ENCODE measurements around the gene BCL2. TPM values are rescaled to one million over a fixed set of nuclear protein-coding genes. Genes with fewer than 3 reads are reported as not detected.

BCL2 gene
- total RNA-seq, 1 experiment from 2014 or later = 1.5 TPM

DNA sequence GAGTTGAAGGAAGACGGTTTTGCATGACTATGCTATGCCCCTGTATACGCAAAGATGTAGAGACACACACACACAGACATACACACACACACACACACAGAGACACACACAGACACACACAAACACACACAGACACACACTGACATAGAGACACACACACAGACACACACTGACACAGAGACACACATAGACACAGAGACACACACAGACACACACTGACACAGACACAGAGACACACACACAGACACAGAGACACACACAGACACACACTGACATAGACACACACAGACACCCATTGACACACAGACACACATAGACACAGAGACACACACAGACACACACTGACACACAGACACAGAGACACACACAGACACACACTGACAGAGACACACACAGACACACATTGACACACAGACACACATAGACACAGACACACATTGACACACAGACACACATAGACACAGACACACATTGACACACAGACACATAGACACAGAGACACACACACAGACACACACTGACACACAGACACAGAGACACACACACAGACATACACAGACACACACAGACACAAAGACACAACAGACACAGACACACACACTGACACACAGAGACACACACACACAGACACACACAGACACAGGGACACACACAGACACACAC, 121.3 kb downstream of the BCL2 start:
- Histone ChIP-seq H3K9me3 (ENCODE audit: low read length) (no peaks in the 10 kb centered on the region), H4K20me1 (ENCODE audit: low read length) (no peaks in the 10 kb centered on the region), H2AFZ (ENCODE audit: low read length) (no peak overlapping the region), H3K27me3 (ENCODE audit: low read length) (no peaks in the 10 kb centered on the region), H3K4me3 (ENCODE audit: low read length) (no peak overlapping the region), H3K36me3 (ENCODE audit: low read depth, low read length) (no peaks in the 10 kb centered on the region), H3K27ac (ENCODE audit: low read length) (no peak overlapping the region), H3K4me2 (ENCODE audit: low read length) (no peak overlapping the region), H3K79me2 (ENCODE audit: low read length) (no peaks in the 10 kb centered on the region), H3F3A (ENCODE audit: low read length, unreplicated experiment) (no peaks in the 10 kb centered on the region), H3K9me2 (replicated peaks; ENCODE audit: low read length) (no peaks in the 10 kb centered on the region), H3K4me1 (ENCODE audit: insufficient read depth, low read length) (no peaks in the 10 kb centered on the region), H3K9ac (ENCODE audit: low read length) (no peak overlapping the region)
- TF ChIP-seq, protein P1, sequence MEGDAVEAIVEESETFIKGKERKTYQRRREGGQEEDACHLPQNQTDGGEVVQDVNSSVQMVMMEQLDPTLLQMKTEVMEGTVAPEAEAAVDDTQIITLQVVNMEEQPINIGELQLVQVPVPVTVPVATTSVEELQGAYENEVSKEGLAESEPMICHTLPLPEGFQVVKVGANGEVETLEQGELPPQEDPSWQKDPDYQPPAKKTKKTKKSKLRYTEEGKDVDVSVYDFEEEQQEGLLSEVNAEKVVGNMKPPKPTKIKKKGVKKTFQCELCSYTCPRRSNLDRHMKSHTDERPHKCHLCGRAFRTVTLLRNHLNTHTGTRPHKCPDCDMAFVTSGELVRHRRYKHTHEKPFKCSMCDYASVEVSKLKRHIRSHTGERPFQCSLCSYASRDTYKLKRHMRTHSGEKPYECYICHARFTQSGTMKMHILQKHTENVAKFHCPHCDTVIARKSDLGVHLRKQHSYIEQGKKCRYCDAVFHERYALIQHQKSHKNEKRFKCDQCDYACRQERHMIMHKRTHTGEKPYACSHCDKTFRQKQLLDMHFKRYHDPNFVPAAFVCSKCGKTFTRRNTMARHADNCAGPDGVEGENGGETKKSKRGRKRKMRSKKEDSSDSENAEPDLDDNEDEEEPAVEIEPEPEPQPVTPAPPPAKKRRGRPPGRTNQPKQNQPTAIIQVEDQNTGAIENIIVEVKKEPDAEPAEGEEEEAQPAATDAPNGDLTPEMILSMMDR (conservative IDR thresholded peaks at IDR 0.05; ENCODE audit: low read depth, low read length) = no peak
- TF ChIP-seq EZH2 (IDR thresholded peaks at IDR 0.05; ENCODE audit: low read length, unreplicated experiment) (no peak), EZH2phosphoT487 (IDR thresholded peaks at IDR 0.05; ENCODE audit: borderline replicate concordance, low read length) (no peak)
- ATAC-seq (no peak), DNase-seq (no peak)
- CTCF ChIA-PET = no interaction called here
- intact Hi-C loops (cut with micrococcal nuclease) = no loop called here
- POLR2A ChIA-PET (ENCODE audit: unreplicated experiment) = no interaction called here
- no TSS peak for BruUV-seq (replicated peaks)

DNA sequence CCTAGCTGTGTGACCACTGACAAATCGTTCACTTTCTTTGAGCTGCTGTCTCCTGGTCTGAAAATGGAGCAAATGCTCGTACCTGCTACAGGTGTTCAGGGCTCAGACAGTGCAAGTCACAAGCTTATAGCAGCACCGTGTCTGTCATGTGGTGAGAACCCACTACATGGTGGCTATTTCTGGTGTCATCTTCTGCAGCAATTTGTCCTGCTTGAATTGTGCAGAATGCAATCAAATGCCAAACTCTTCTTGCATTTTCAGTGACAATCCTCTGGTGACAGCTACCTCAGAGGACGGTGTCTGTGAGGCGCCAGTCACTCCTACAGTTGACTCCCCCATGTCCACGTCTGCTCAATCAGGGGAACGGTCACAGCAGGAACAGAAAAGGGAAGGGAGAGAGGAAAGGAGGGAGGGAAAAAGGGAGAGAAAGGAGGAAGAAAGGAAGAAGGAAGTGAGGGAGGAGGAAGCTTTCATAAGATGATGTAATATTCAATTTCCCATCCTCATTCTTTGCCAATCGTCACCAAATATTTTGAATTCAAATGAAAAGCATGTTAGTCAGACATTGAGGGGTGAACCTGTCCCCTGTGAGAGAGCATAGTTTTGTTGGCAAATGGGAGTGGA, 122.2 kb downstream of the BCL2 start:
- intact Hi-C loops (cut with micrococcal nuclease) = no loop called here
- Histone ChIP-seq H3F3A (ENCODE audit: low read length, unreplicated experiment) (no peaks in the 10 kb centered on the region), H3K4me2 (ENCODE audit: low read length) (no peak overlapping the region), H2AFZ (ENCODE audit: low read length) (no peak overlapping the region), H3K27me3 (ENCODE audit: low read length) (no peaks in the 10 kb centered on the region), H4K20me1 (ENCODE audit: low read length) (no peaks in the 10 kb centered on the region), H3K9me2 (replicated peaks; ENCODE audit: low read length) (no peaks in the 10 kb centered on the region), H3K27ac (ENCODE audit: low read length) (no peak overlapping the region), H3K79me2 (ENCODE audit: low read length) (no peaks in the 10 kb centered on the region), H3K9me3 (ENCODE audit: low read length) (no peaks in the 10 kb centered on the region), H3K4me1 (ENCODE audit: insufficient read depth, low read length) (no peaks in the 10 kb centered on the region), H3K9ac (ENCODE audit: low read length) (no peak overlapping the region), H3K36me3 (ENCODE audit: low read depth, low read length) (no peaks in the 10 kb centered on the region), H3K4me3 (ENCODE audit: low read length) (no peak overlapping the region)
- no peak for TF ChIP-seq EZH2phosphoT487 (IDR thresholded peaks at IDR 0.05; ENCODE audit: borderline replicate concordance, low read length)
- TF ChIP-seq EZH2 (IDR thresholded peaks at IDR 0.05; ENCODE audit: low read length, unreplicated experiment) = no peak
- TF ChIP-seq, protein P1 (conservative IDR thresholded peaks at IDR 0.05; ENCODE audit: low read depth, low read length) = no peak
- no TSS peak for BruUV-seq (replicated peaks)
- ATAC-seq (no peak), DNase-seq (no peak)
- ChIA-PET CTCF (no interaction called here), POLR2A (ENCODE audit: unreplicated experiment) (no interaction called here)
